Measurements from ENCODE around the gene TMEM125. TPM values are rescaled to one million over a fixed set of nuclear protein-coding genes. Genes with fewer than 3 reads are reported as not detected.

TMEM125 gene
- total and polyA plus RNA-seq, 8 donors: 36.1 to 202 (median 43.3) TPM

DNA sequence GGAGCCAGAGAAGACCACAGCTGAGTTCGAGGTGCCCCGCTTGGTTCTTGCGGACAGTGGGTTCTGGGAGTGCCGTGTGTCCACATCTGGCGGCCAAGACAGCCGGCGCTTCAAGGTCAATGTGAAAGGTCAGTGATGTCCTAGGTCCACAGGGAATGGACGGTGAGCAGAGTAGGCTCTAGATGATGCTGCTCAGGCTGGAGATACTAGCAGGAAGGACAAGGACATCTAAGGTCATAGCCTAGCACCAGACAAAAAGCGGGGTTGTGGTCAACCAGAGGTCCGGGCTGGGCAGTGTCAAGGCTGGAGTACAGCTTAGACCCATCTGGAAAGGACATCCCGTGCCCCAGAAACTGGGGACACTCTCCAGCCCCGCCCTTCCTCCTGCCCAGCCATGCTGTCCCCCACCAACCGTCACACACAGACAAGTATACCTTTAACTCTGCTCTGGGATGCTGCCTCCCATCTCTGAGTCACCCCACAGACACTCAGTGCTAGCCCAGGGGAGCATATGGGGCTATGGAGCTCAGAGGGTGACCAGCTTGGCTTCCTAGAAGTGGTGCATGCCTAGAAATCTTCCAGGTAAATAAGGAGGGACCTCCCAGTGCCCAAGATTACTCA is 39.7 kb downstream of the TMEM125 start:
- DNase-seq: peak in 2 of 4 donors; percentile 21 to 37
- Histone ChIP-seq H3K4me1 (peaks cover 0 to 25% of the 10 kb centered on the region in 2 donors), H3K36me3 (peaks cover 0 to 28% of the 10 kb centered on the region in 2 donors), H3K27ac (no peak overlapping the region), H3K9me3 (no peaks in the 10 kb centered on the region), H3K27me3 (no peaks in the 10 kb centered on the region), H3K4me3 (no peak overlapping the region)
- intact Hi-C loops (cut with DNase I): no loop called here
- TF ChIP-seq, protein P1, sequence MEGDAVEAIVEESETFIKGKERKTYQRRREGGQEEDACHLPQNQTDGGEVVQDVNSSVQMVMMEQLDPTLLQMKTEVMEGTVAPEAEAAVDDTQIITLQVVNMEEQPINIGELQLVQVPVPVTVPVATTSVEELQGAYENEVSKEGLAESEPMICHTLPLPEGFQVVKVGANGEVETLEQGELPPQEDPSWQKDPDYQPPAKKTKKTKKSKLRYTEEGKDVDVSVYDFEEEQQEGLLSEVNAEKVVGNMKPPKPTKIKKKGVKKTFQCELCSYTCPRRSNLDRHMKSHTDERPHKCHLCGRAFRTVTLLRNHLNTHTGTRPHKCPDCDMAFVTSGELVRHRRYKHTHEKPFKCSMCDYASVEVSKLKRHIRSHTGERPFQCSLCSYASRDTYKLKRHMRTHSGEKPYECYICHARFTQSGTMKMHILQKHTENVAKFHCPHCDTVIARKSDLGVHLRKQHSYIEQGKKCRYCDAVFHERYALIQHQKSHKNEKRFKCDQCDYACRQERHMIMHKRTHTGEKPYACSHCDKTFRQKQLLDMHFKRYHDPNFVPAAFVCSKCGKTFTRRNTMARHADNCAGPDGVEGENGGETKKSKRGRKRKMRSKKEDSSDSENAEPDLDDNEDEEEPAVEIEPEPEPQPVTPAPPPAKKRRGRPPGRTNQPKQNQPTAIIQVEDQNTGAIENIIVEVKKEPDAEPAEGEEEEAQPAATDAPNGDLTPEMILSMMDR (IDR thresholded peaks at IDR 0.05): no peak
- no peak for ATAC-seq

DNA sequence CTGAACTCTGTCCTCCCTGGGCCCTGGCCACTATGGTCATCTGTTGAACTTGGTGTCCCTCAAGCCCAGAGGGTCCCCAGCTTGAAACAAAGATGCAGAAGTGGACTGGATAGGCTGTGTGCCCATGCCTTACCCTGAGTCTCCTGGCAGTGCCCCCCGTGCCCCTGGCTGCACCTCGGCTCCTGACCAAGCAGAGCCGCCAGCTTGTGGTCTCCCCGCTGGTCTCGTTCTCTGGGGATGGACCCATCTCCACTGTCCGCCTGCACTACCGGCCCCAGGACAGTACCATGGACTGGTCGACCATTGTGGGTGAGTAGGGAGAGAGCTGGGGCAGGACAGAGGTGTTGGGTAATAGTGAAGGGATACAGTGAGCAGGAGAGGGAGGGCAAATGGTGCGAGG is 41.7 kb downstream of the TMEM125 start:
- ATAC-seq: no peak
- TF ChIP-seq, protein P1 (IDR thresholded peaks at IDR 0.05): no peak
- H3K27ac ChIP-seq: no peak overlapping the region
- H3K27me3 ChIP-seq: no peaks in the 10 kb centered on the region
- H3K4me1 ChIP-seq: peaks cover 0 to 6% of the 10 kb centered on the region in 2 donors
- DNase-seq: peak in 2 of 4 donors; percentile 22 to 68
- H3K36me3 ChIP-seq: peaks cover 0 to 32% of the 10 kb centered on the region in 2 donors
- intact Hi-C loops (cut with DNase I): no loop called here
- no peaks in the 10 kb centered on the region for H3K9me3 ChIP-seq
- H3K4me3 ChIP-seq: no peak overlapping the region

DNA sequence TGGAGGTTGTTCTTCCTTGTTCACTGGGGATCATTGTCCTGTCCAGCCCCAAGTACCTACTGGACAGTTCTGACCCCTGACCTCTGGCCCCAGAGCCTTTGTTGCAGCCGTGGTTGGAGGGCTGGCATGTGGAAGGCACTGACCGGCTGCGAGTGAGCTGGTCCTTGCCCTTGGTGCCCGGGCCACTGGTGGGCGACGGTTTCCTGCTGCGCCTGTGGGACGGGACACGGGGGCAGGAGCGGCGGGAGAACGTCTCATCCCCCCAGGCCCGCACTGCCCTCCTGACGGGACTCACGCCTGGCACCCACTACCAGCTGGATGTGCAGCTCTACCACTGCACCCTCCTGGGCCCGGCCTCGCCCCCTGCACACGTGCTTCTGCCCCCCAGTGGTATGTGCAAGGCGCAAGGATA is 42.4 kb downstream of the TMEM125 start:
- ATAC-seq (no peak), DNase-seq (peak in 2 of 4 donors; percentile 30 to 65)
- intact Hi-C loops (cut with DNase I): no loop called here
- Histone ChIP-seq H3K27me3 (no peaks in the 10 kb centered on the region), H3K27ac (no peak overlapping the region), H3K4me3 (no peak overlapping the region), H3K36me3 (peaks cover 0 to 30% of the 10 kb centered on the region in 2 donors), H3K9me3 (no peaks in the 10 kb centered on the region), H3K4me1 (peaks cover 0 to 1% of the 10 kb centered on the region in 2 donors)
- TF ChIP-seq, protein P1 (IDR thresholded peaks at IDR 0.05): no peak

DNA sequence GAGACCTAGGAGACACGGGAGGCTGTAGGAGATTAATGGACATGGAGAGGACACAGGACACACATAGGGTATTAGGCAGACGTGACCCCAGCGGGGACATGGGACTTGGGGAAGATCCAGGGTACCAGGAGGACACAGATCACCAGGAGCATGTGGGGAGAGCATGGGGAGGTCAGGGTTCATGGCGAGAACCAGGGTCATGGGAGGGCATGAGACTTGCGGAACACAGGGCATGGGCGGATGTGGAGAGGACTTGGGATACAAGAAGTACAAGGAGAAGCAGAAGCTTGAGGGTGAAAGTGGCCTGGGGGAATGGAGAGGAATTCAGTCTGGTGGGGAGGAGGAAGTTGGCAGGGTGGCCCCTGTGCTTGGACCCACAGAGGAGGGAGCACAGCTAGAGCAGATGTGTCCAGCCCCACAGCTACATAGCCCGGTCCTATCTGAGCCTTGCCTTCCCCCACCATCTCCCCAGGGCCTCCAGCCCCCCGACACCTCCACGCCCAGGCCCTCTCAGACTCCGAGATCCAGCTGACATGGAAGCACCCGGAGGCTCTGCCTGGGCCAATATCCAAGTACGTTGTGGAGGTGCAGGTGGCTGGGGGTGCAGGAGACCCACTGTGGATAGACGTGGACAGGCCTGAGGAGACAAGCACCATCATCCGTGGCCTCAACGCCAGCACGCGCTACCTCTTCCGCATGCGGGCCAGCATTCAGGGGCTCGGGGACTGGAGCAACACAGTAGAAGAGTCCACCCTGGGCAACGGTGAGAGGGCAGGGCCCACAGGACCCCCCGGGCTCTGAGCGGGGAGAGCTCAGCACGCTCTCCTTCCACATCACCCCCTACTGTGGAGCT is 43.1 kb downstream of the TMEM125 start:
- Histone ChIP-seq H3K27me3 (no peaks in the 10 kb centered on the region), H3K27ac (no peak overlapping the region), H3K4me3 (no peak overlapping the region), H3K36me3 (peaks cover 0 to 27% of the 10 kb centered on the region in 2 donors), H3K9me3 (no peaks in the 10 kb centered on the region), H3K4me1 (no peaks in the 10 kb centered on the region)
- intact Hi-C loops (cut with DNase I): no loop called here
- ATAC-seq (no peak), DNase-seq (peak in 2 of 4 donors; percentile 30 to 65)
- TF ChIP-seq, protein P1 (IDR thresholded peaks at IDR 0.05): no peak

DNA sequence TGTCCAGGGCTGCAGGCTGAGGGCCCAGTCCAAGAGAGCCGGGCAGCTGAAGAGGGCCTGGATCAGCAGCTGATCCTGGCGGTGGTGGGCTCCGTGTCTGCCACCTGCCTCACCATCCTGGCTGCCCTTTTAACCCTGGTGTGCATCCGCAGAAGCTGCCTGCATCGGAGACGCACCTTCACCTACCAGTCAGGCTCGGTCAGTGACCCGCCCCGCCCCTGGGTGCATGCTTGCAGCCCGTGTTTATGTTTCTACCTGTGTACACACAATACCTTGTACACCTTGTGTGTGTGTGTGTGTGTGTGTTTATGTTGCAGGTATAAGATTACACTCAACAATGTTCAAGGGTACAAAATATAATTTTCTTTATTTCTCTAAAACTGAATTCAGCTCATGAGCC is 44.0 kb downstream of the TMEM125 start:
- H3K9me3 ChIP-seq: no peaks in the 10 kb centered on the region
- no peaks in the 10 kb centered on the region for H3K4me1 ChIP-seq
- no peak overlapping the region for H3K27ac ChIP-seq
- H3K4me3 ChIP-seq: no peak overlapping the region
- H3K36me3 ChIP-seq: peaks cover 0 to 27% of the 10 kb centered on the region in 2 donors
- no peak for ATAC-seq
- TF ChIP-seq, protein P1 (IDR thresholded peaks at IDR 0.05): no peak
- peak in 1 of 4 donors; percentile 77 for DNase-seq
- intact Hi-C loops (cut with DNase I): no loop called here
- no peaks in the 10 kb centered on the region for H3K27me3 ChIP-seq

Data from left lung (tissue), 10 donors.